SK-N-SH (cell line): ENCODE measurements around the gene RFX1. TPM values are rescaled to one million over a fixed set of nuclear protein-coding genes. Genes with fewer than 3 reads are reported as not detected.

Experiments
- CTCF ChIA-PET: fragments of 300-600, 350-600 bp; formaldehyde crosslinking; extraction: SDS; loops from one replicate; lab custom pipeline; 2021; lab: Yijun Ruan, JAX
- POLR2A ChIA-PET: fragments of 350-600 bp; sonication (Branson Sonifier 250); formaldehyde crosslinking; extraction: SDS; loops from one replicate; lab custom pipeline; 2020; ENCODE audit warnings: antibody characterized with exemption, inconsistent platforms; lab: Yijun Ruan, JAX
- DNase-seq: peaks from one replicate; pipeline ENCODE4 v3.0.0; 2012
- H2AFZ ChIP-seq: fragments of 200-600 bp; sonication (generic); 2 replicates; pipeline ENCODE4 v1.8.1; 2016; ENCODE audit warnings: antibody characterized with exemption, mild to moderate bottlenecking, low read depth
- H3F3A ChIP-seq: fragments of 200-600 bp; sonication (generic); replicated peaks from 2 replicates; pipeline ENCODE3; 2016; ENCODE audit warnings: antibody characterized with exemption, mild to moderate bottlenecking; ENCODE audit not compliant: insufficient read depth
- H3K27ac ChIP-seq, 2 experiments: fragments of 200-500 bp in 1 of 2; fragments of 200-600 bp in 1 of 2; sonication (Bioruptor generic) in 1 of 2; sonication (generic), shearing (Covaris generic) in 1 of 2; 2 replicates each; pipeline versions ENCODE4 v1.5.1 to v1.6.1; 2014 to 2016; ENCODE audit warnings: low read depth in 2 of 2, inconsistent platforms in 1 of 2, low read length in 1 of 2, mild to moderate bottlenecking in 1 of 2, mixed read lengths in 1 of 2
- H3K27me3 ChIP-seq: fragments of 200-600 bp; sonication (generic), shearing (Covaris generic); 2 replicates; pipeline ENCODE4 v1.6.1; 2016; ENCODE audit warnings: mixed run types; ENCODE audit not compliant: insufficient read depth
- H3K36me3 ChIP-seq, 2 experiments: fragments of 200-500 bp in 1 of 2; fragments of 200-600 bp in 1 of 2; sonication (Bioruptor generic) in 1 of 2; sonication (generic) in 1 of 2; replicated peaks in 1 of 2; 2 replicates each; pipeline versions ENCODE3 to v1.5.1; 2014 to 2016; ENCODE audit warnings: low read length in 1 of 2, mild to moderate bottlenecking in 1 of 2; ENCODE audit not compliant: insufficient read depth in 2 of 2, control insufficient read depth in 1 of 2
- H3K4me1 ChIP-seq, 2 experiments: fragments of 200-500 bp in 1 of 2; fragments of 200-600 bp in 1 of 2; sonication (Bioruptor generic) in 1 of 2; sonication (generic), shearing (Covaris generic) in 1 of 2; 2 replicates each; pipeline versions ENCODE4 v1.5.1 to v1.6.1; 2014 to 2016; ENCODE audit warnings: low read depth in 1 of 2, low read length in 1 of 2, mixed run types in 1 of 2; ENCODE audit not compliant: insufficient read depth in 2 of 2, control insufficient read depth in 1 of 2
- H3K4me2 ChIP-seq: fragments of 200-600 bp; sonication (generic), shearing (Covaris generic); 2 replicates; pipeline ENCODE4 v1.6.1; 2017; ENCODE audit warnings: mixed run types
- H3K4me3 ChIP-seq, 2 experiments: fragments of 200-500 bp in 1 of 2; fragments of 200-600 bp in 1 of 2; sonication (Bioruptor generic) in 1 of 2; sonication (generic), shearing (Covaris generic) in 1 of 2; 2 replicates each; pipeline versions ENCODE4 v1.5.1 to v1.8.1; 2014 to 2016; ENCODE audit warnings: low read depth in 2 of 2, inconsistent platforms in 1 of 2, low read length in 1 of 2, mild to moderate bottlenecking in 1 of 2, mixed read lengths in 1 of 2, moderate library complexity in 1 of 2
- H3K79me2 ChIP-seq: fragments of 200-600 bp; sonication (generic); 2 replicates; pipeline ENCODE4 v1.8.1; 2017; ENCODE audit warnings: mild to moderate bottlenecking; ENCODE audit not compliant: insufficient read depth
- H3K9ac ChIP-seq: fragments of 200-600 bp; sonication (generic); 2 replicates; pipeline ENCODE4 v1.6.1; 2017; ENCODE audit warnings: mixed run types
- H3K9me2 ChIP-seq: fragments of 200-600 bp; sonication (generic); 2 replicates; pipeline ENCODE4 v1.6.1; 2017; ENCODE audit warnings: mixed run types
- H3K9me3 ChIP-seq: fragments of 200-600 bp; sonication (generic); 2 replicates; pipeline ENCODE4 v1.6.1; 2017; ENCODE audit warnings: mixed run types, mild to moderate bottlenecking, moderate library complexity
- H4K20me1 ChIP-seq: fragments of 200-600 bp; sonication (generic); 2 replicates; pipeline ENCODE4 v1.6.1; 2017; ENCODE audit warnings: mild to moderate bottlenecking, mixed run types; ENCODE audit not compliant: insufficient read depth
- CHD2 ChIP-seq: fragments of 150-350 bp; IDR thresholded peaks from 2 replicates; pipeline ENCODE4 v1.6.1; 2018; ENCODE audit warnings: low read length; ENCODE audit not compliant: partially characterized antibody
- CTCF ChIP-seq: fragments of 200-600 bp; sonication (generic); IDR thresholded peaks from 2 replicates; pipeline ENCODE4 v1.6.1; 2017; ENCODE audit warnings: antibody characterized with exemption, mild to moderate bottlenecking, moderate library complexity
- EP300 ChIP-seq, 2 experiments: IDR thresholded peaks; 2 replicates each; pipeline versions ENCODE4 v1.4.0 to v1.6.1; 2012; ENCODE audit warnings: borderline replicate concordance in 1 of 2, low read depth in 1 of 2, low read length in 1 of 2
- FOSL2 ChIP-seq: IDR thresholded peaks from 2 replicates; pipeline ENCODE4 v1.4.0; 2012; ENCODE audit warnings: low read depth, mild to moderate bottlenecking, moderate library complexity, borderline replicate concordance
- FOXJ3 ChIP-seq: sonication (generic); formaldehyde crosslinking; IDR thresholded peaks from 2 replicates; pipeline ENCODE4 v1.5.1; 2020; ENCODE audit warnings: mild to moderate bottlenecking, missing genetic modification reagents
- FOXM1 ChIP-seq: IDR thresholded peaks from 2 replicates; pipeline ENCODE4 v1.4.0; 2012; ENCODE audit warnings: low read depth, mild to moderate bottlenecking
- IRF3 ChIP-seq: fragments of 150-350 bp; IDR thresholded peaks from 2 replicates; pipeline ENCODE4 v1.6.1; 2016; ENCODE audit warnings: mild to moderate bottlenecking, low read depth, low read length
- MAX ChIP-seq: IDR thresholded peaks from 2 replicates; pipeline ENCODE4 v1.4.0; 2012; ENCODE audit warnings: low read depth
- MEF2A ChIP-seq: IDR thresholded peaks from 2 replicates; pipeline ENCODE4 v1.4.0; 2012; ENCODE audit warnings: low read depth, borderline replicate concordance
- MXI1 ChIP-seq: IDR thresholded peaks from 2 replicates; pipeline ENCODE4 v1.6.1; 2012; ENCODE audit warnings: mild to moderate bottlenecking, low read depth, low read length, improper control_type of control experiment
- NRF1 ChIP-seq: IDR thresholded peaks from 2 replicates; pipeline ENCODE4 v1.6.1; 2012; ENCODE audit warnings: low read depth, mild to moderate bottlenecking, low read length
- PBX3 ChIP-seq: IDR thresholded peaks from 2 replicates; pipeline ENCODE4; 2012
- RAD21 ChIP-seq: IDR thresholded peaks from 2 replicates; pipeline ENCODE4 v1.6.1; 2012; ENCODE audit warnings: mild to moderate bottlenecking, low read length
- REST ChIP-seq: IDR thresholded peaks from 2 replicates; pipeline ENCODE4 v1.6.1; 2012; ENCODE audit warnings: mild to moderate bottlenecking, low read depth, low read length, moderate library complexity
- RXRA ChIP-seq: IDR thresholded peaks from 2 replicates; pipeline ENCODE4 v1.4.0; 2012; ENCODE audit warnings: low read depth, mild to moderate bottlenecking, borderline replicate concordance
- SIN3A ChIP-seq: IDR thresholded peaks from 2 replicates; pipeline ENCODE4 v1.6.1; 2012; ENCODE audit warnings: low read depth, mild to moderate bottlenecking, low read length, moderate library complexity, borderline replicate concordance
- SMC3 ChIP-seq: IDR thresholded peaks from 2 replicates; pipeline ENCODE4 v1.6.1; 2012; ENCODE audit warnings: low read depth, low read length, improper control_type of control experiment
- TEAD4 ChIP-seq: IDR thresholded peaks from 2 replicates; pipeline ENCODE4 v1.4.0; 2012; ENCODE audit warnings: mild to moderate bottlenecking, borderline replicate concordance; ENCODE audit not compliant: insufficient read depth
- USF1 ChIP-seq: IDR thresholded peaks from 2 replicates; pipeline ENCODE4 v1.4.0; 2012; ENCODE audit warnings: low read depth, borderline replicate concordance
- ZBTB33 ChIP-seq: IDR thresholded peaks from 2 replicates; pipeline ENCODE4 v1.4.0; 2012; ENCODE audit warnings: low read depth, borderline replicate concordance
- WGBS: methylation state at CpG from one replicate; pipeline ENCODE4 v1.1.6; 2017; ENCODE audit warnings: low lambda C conversion rate; 5-methylcytosine and 5-hydroxymethylcytosine counted together
- polyA plus RNA-seq, 3 experiments: library from polyadenylated mRNA; depleted of rRNA; stranded (reverse); fragments of >200 nt; gene quantifications; 2 replicates each; pipeline ENCODE4 v1.2.3, GENCODE V29; 2012

The RFX1 gene
- polyA plus RNA-seq, 1 of the 3 experiments (the other 2 are of a cell fraction): 1.5 TPM

- H3F3A ChIP-seq: peaks cover 13% of the 10 kb centered on the region
- no peaks in the 10 kb centered on the region for H3K36me3 ChIP-seq
- H3K4me3 ChIP-seq: no peak overlapping the region
- no peaks in the 10 kb centered on the region for H3K9me2 ChIP-seq
- POLR2A ChIA-PET: no interaction called here
- H3K9ac ChIP-seq: no peak overlapping the region
- H2AFZ ChIP-seq: peak overlapping the region; percentile 93
- 58% methylated on average over 9 of the region's 9 CpGs for WGBS
- H3K4me2 ChIP-seq: no peak overlapping the region
- DNase-seq: peak; percentile 81
- H4K20me1 ChIP-seq: no peaks in the 10 kb centered on the region
- no peaks in the 10 kb centered on the region for H3K9me3 ChIP-seq
- H3K27me3 ChIP-seq: no peaks in the 10 kb centered on the region
- H3K79me2 ChIP-seq: no peaks in the 10 kb centered on the region
- H3K27ac ChIP-seq: peak overlapping the region; percentile 24 to 32; a peak in 2 of 4 replicates
- CTCF ChIA-PET: interaction anchor here (0.6 to 4.7 kb wide), 11 partner anchors 8 to 144 kb away, joined by 3 to 25 read pairs (median 3); partner anchors contain the start of gene IL27RA
- peaks cover 0 to 4% of the 10 kb centered on the region in 2 experiments; a peak in 2 of 4 replicates for H3K4me1 ChIP-seq
- TF ChIP-seq CTCF: peak; percentile 64
- TF ChIP-seq SMC3: 0 out of 2 replicates have a peak, but pooled peaks have one; percentile 16
- TF ChIP-seq MAX: no peak
- TF ChIP-seq CHD2: no peak
- TF ChIP-seq ZBTB33: no peak
- no peak for TF ChIP-seq FOXJ3 (CRISPR knock-in tag)
- TF ChIP-seq FOSL2: no peak
- TF ChIP-seq MXI1: no peak
- TF ChIP-seq RXRA: no peak
- no peak for TF ChIP-seq NRF1
- peak; percentile 49 for TF ChIP-seq RAD21
- no peak for TF ChIP-seq FOXM1
- TF ChIP-seq EP300 (IDR thresholded peaks at IDR 0.05; ENCODE audit: borderline replicate concordance in 1 of 2, low read depth in 1 of 2, low read length in 1 of 2): no peak
- TF ChIP-seq REST: no peak
- TF ChIP-seq SIN3A: no peak
- no peak for TF ChIP-seq PBX3
- no peak for TF ChIP-seq IRF3
- no peak for TF ChIP-seq MEF2A
- no peak for TF ChIP-seq TEAD4
- TF ChIP-seq USF1: no peak
These were observed 17.5 kb upstream of the RFX1 start for GRCh38 chr19:14023404-14024235.
